HepG2 (cell line): Measurements from ENCODE around the gene OSM. TPM values are rescaled to one million over a fixed set of nuclear protein-coding genes. Genes with fewer than 3 reads are reported as not detected.

Experiments used
- ATF5 ChIP-seq: sonication (generic); formaldehyde crosslinking; IDR thresholded peaks from 2 replicates; pipeline ENCODE4 v1.4.0; 2020; ENCODE audit warnings: mild to moderate bottlenecking, low read depth, missing genetic modification reagents
- CHCHD3 ChIP-seq: sonication (generic); formaldehyde crosslinking; IDR thresholded peaks from 2 replicates; pipeline ENCODE4 v1.8.0; 2022; ENCODE audit warnings: mild to moderate bottlenecking, missing genetic modification reagents, moderate library complexity
- GRHL1 ChIP-seq: sonication (generic); formaldehyde crosslinking; conservative IDR thresholded peaks from 2 replicates; pipeline ENCODE4 v1.8.0; 2022; ENCODE audit warnings: missing genetic modification reagents
- HOXA7 ChIP-seq: sonication (generic); formaldehyde crosslinking; IDR thresholded peaks from 2 replicates; pipeline ENCODE4 v1.8.1; 2022; ENCODE audit warnings: mild to moderate bottlenecking, missing genetic modification reagents, moderate library complexity
- MLX ChIP-seq: IDR thresholded peaks from 2 replicates; pipeline ENCODE4 v1.6.1; 2016
- MXD4 ChIP-seq: IDR thresholded peaks from 2 replicates; pipeline ENCODE4 v1.6.1; 2016; ENCODE audit warnings: mild to moderate bottlenecking, missing biosample characterization, missing genetic modification reagents
- POLR2AphosphoS5 ChIP-seq: IDR thresholded peaks from 2 replicates; pipeline ENCODE4 v1.6.1; 2012; ENCODE audit warnings: low read depth, low read length
- SATB2 ChIP-seq: sonication (generic); formaldehyde crosslinking; IDR thresholded peaks from 2 replicates; pipeline ENCODE4 v1.5.0; 2020; ENCODE audit warnings: missing genetic modification reagents
- SP5 ChIP-seq: IDR thresholded peaks from 2 replicates; pipeline ENCODE4 v1.6.1; 2016; ENCODE audit warnings: low read depth, borderline replicate concordance
- STAT6 ChIP-seq: sonication (generic); formaldehyde crosslinking; IDR thresholded peaks from 2 replicates; pipeline ENCODE4 v1.4.0; 2020; ENCODE audit warnings: missing genetic modification reagents, mild to moderate bottlenecking, borderline replicate concordance
- THAP8 ChIP-seq: sonication (generic); formaldehyde crosslinking; IDR thresholded peaks from 2 replicates; pipeline ENCODE4 v1.5.1; 2020; ENCODE audit warnings: missing genetic modification reagents, mild to moderate bottlenecking, borderline replicate concordance
- ZKSCAN1 ChIP-seq: fragments of 150-350 bp; IDR thresholded peaks from 2 replicates; pipeline ENCODE4 v1.6.1; 2014; ENCODE audit warnings: low read length
- ZNF280D ChIP-seq: sonication (generic); formaldehyde crosslinking; IDR thresholded peaks from 2 replicates; pipeline ENCODE4 v1.5.1; 2020; ENCODE audit warnings: mild to moderate bottlenecking, missing genetic modification reagents
- ZNF546 ChIP-seq: sonication (generic); formaldehyde crosslinking; conservative IDR thresholded peaks from 2 replicates; pipeline ENCODE4 v1.8.1; 2023; ENCODE audit warnings: mild to moderate bottlenecking, missing genetic modification reagents
- polyA plus RNA-seq, 8 experiments: library from polyadenylated mRNA; depleted of rRNA in 3 of 8; stranded (reverse) in 7 of 8; unstranded in 1 of 8; fragments of >200 nt; fragmentation: Illumina TruSeq in 4 of 8; extraction: Trizol in 4 of 8; gene quantifications; 2 replicates each; pipeline versions ENCODE4 v1.2.1 to v1.2.3, GENCODE V29; 2011 to 2016; ENCODE audit warnings: low read depth in 4 of 8, missing spikeins in 1 of 8, mixed read lengths in 1 of 8; ENCODE audit not compliant: insufficient read depth in 1 of 8
- total RNA-seq, 5 experiments: library from RNA; depleted of rRNA; stranded (reverse); fragments of >200 nt; fragmentation: Illumina TruSeq; extraction: Trizol; gene quantifications; 2 replicates each; pipeline ENCODE4 v1.2.3, GENCODE V29; 2016; ENCODE audit warnings: low read depth in 1 of 5
- TF ChIP-seq, protein P1 (sequence below): sonication (generic); formaldehyde crosslinking; IDR thresholded peaks from 2 replicates; pipeline ENCODE4 v1.5.1; 2020; ENCODE audit warnings: missing genetic modification reagents, mild to moderate bottlenecking, borderline replicate concordance

OSM gene
- total and polyA plus RNA-seq, 2 of the 13 experiments (the other 11 are each of a cell fraction or from before 2014, with no cell fraction given): not detected

GRCh38 chr22:30289141-30289979 is 22.7 kb upstream of the OSM start, which contains the start of gene CASTOR1 (continued):
- TF ChIP-seq ZNF280D (no peak), MXD4 (CRISPR knock-in tag) (no peak), ZNF546 (CRISPR knock-in tag) (no peak; the same call in 1 of the 2 replicates), CHCHD3 (CRISPR knock-in tag) (no peak), ATF5 (CRISPR knock-in tag) (no peak), MLX (no peak), STAT6 (CRISPR knock-in tag) (no peak), GRHL1 (no peak), HOXA7 (CRISPR knock-in tag) (no peak), SATB2 (no peak), ZKSCAN1 (no peak), THAP8 (CRISPR knock-in tag) (no peak), SP5 (CRISPR knock-in tag) (peak; percentile 62), POLR2AphosphoS5 (no peak)
- TF ChIP-seq, protein P1, sequence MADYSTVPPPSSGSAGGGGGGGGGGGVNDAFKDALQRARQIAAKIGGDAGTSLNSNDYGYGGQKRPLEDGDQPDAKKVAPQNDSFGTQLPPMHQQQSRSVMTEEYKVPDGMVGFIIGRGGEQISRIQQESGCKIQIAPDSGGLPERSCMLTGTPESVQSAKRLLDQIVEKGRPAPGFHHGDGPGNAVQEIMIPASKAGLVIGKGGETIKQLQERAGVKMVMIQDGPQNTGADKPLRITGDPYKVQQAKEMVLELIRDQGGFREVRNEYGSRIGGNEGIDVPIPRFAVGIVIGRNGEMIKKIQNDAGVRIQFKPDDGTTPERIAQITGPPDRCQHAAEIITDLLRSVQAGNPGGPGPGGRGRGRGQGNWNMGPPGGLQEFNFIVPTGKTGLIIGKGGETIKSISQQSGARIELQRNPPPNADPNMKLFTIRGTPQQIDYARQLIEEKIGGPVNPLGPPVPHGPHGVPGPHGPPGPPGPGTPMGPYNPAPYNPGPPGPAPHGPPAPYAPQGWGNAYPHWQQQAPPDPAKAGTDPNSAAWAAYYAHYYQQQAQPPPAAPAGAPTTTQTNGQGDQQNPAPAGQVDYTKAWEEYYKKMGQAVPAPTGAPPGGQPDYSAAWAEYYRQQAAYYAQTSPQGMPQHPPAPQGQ (CRISPR knock-in tag): no peak
